GM21515 (cell line): Measurements from ENCODE around the gene FKBP5.

ENCODE experiments used
- ATAC-seq: cut with Tn5 transposase; IDR thresholded peaks from one replicate; pipeline ENCODE4 v1.9.1; 2021; ENCODE audit not compliant: unreplicated experiment

The FKBP5 gene

DNA sequence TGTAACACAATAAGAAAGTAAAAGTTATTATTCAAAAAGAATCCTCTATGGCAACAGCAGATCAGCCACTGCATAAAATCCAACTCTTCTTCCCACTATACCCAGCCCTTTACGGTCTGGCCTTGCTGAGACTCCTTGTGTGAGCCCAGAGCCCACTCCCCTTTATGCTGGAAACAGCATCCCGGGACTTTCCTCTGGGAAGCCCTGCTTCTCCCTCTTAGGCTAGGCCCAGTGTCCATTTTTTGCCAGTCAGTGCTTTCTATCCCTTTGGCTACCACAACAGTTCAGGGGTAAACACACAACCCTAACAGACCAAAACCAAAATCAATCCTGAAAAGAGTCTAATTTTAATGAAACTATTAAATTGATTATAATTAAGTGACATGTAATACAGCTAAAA, 20.6 kb downstream of the FKBP5 start:
- ATAC-seq = no peak

GRCh38 chr6:35665573-35665972, 23.1 kb downstream of the FKBP5 start:
- no peak for ATAC-seq

DNA sequence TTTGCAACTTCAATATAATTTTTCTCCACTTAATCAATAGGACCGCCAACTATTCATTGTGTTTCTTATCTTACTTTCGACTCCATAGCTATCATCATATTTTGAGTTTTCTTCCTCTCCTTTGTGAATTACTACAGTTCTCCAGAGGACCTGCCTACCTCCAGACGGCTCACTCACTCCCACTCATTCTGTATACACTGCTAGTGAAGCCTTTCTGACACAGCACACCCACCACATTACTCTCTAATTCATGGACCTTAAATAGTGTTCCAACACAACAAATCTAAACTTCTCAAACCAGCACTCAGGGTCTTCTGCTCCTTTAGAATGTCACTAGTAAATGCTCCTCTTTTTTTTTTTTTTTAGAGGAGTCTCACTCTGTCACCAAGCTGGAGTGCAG, 23.8 kb downstream of the FKBP5 start:
- ATAC-seq = no peak

DNA sequence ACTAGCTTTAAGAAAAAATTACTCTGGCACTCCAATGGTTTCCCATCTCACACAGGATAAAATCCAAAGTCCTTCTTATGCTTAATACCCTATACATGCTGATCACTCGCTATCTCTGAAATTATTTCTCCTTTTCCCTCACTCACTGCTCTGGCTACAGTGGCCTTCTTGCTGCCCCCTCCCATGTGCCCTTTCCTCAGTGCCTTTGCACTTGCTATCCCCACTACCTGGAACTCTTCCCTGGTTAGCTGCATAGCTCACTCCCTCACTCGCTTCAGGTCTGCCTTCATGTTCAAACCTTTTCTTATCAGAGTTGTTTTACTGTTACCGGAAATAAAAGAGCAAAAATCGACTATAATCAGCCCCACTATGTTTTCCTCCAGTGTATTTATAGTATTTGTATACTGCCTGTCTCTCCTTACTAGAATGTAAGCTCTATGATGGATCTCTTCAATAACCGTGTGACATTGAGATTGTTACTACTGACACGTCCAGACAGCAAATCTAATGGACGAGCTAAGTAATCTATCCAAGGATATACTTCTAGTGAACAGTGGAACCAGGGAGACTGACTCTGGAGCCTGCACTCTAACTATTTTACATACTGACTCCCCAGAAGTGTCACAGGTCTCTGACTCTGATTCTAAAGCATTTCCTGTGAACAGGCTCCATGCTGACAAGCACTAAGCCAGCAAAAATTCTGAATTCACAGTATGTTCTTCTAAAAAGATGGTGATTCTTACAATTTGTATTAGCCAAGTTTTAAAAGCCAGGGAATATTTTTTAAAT, 25.1 kb downstream of the FKBP5 start:
- no peak for ATAC-seq

GRCh38 chr6:35662999-35663398, 25.7 kb downstream of the FKBP5 start:
- no peak for ATAC-seq

GRCh38 chr6:35654883-35655282, 33.8 kb downstream of the FKBP5 start:
- ATAC-seq = no peak

DNA sequence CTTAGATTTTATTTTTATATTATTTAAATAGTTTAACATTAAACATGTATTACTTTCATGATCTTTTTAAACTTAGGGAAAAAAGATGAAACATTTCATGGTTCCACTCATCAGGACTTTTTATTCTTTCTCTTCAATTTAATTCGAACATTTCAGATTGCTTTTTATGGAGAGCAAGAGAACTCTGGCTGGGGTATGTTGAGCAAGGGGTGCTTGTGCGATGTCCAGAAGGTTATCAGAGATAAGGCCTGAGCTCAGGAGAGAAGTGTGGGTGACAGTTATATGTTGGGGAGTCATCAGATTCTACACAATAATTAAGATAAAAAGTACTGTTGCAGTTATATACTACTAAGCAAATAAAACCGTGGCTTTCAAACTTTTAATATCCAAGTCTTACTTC, 37.5 kb downstream of the FKBP5 start:
- no peak for ATAC-seq

DNA sequence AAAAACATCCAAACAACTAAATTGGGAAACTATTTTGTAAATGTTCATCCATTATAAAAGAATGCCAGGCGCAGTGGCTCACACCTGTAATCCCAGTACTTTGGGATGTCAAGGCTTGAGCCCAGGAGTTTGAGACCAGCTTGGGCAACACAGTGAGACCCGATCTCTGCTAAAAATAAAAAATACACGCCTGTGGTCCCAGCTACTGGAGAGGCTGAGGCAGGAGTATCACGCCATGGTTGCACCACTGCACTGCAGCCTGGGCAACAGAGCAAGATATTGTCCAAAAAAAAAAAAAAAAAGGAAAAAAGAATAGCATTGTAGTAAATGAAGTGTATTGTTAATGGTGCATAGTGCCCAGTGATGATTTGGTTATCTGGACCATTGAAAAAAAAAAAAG, 38.7 kb downstream of the FKBP5 start:
- no peak for ATAC-seq

DNA sequence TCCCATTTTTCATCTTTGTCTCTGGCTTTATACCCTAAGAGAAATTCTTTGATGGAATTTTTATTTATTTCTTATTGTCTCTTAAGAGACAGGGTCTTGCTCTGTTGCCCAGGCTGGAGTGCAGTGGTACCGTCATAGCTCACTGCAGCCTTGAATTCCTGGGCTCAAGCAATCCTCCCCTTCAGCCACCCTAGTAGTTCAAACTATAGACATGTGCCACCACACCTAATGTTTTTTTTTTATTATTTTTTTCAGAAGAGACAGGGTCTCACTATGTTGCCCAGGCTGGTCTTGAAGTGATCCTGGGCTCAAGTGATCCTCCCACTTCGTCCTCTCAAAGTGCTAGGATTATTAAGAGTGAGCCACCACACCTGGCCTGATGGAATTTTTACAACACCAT, 40.5 kb downstream of the FKBP5 start:
- ATAC-seq = no peak

- ATAC-seq = no peak
Observed at GRCh38 chr6:35647400-35647799, 41.3 kb downstream of the FKBP5 start.

- ATAC-seq = no peak
Observed at GRCh38 chr6:35643162-35643535, 45.6 kb downstream of the FKBP5 start.

DNA sequence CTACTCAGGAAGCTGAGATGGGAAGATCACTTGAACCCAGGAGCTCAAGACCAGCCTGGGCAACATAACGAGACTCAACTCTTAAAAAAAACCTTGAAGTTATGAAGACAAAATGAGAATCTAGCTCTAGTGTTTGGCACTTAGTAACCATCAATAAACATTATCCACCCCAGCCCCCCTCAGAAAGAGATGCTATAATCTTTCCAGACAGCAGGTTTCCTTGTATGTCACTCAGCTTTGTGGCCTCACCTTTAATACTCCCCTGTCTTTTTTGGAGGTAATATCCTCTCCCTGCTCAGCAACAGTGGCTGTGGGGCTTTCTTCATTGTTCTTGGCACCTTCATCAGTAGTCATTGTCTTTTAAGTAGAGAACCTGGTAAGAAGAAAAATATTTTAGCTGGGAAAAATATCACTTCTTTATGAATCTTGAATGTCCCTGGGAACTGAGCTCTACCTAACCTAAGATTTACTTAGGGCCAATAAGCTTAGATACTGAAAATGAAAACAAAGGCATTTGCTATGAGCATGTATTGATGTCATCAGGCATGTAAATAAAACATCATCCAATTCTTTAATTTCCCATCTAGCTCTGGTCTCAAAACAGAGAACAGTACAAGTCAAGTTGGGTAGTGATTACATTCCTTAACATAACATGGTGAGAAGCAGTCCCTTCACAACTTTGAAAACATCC, 46.1 kb downstream of the FKBP5 start:
- ATAC-seq = no peak

DNA sequence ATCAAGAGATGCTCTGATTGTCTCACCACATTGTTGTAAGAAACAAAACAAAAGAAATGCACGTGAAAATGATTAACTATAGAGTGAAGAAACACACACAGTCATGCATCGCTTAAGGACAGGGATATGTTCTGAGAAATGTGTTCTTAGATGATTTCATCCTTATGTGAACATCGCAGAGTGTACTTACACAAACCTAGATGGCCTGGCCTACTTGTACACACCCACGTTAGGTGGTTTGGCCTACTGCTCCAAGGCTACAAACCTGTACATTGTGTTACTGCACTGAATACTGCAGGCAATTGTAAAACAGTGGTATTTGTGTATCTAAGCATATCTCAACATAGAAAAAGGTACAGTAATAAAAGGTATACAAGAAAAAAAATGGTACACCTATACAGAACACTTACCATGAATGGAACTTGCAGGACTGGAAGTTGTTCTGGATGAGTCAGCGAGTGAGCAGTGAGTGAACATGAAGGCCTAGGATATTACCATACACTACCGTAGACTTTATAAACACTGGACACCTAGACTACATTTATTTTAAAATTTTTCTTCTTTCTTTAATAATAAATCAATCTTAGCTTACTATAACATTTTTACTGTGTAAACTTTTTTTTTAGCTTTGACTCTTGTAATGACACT, 48.6 kb downstream of the FKBP5 start:
- ATAC-seq = no peak

GRCh38 chr6:35638679-35639078, 50.0 kb downstream of the FKBP5 start:
- no peak for ATAC-seq

DNA sequence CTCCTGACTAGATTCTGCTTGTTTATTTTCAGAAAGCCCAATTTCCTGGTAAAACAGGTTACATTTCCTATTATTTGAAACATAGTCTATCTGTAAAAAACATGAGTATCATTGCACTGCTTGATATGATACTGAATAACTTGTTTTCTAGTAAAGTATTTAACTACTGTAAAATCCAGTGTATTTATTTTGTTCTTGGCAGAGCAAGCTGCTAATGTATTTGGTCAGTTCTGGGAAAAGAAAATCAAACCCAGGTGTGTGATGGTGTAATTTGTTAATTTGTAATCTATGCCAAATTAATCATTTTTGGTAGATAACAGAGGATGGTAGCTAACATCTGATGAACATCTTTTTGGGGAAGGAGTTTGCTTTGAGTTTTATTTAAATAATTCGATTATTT, 50.8 kb downstream of the FKBP5 start:
- ATAC-seq = no peak

DNA sequence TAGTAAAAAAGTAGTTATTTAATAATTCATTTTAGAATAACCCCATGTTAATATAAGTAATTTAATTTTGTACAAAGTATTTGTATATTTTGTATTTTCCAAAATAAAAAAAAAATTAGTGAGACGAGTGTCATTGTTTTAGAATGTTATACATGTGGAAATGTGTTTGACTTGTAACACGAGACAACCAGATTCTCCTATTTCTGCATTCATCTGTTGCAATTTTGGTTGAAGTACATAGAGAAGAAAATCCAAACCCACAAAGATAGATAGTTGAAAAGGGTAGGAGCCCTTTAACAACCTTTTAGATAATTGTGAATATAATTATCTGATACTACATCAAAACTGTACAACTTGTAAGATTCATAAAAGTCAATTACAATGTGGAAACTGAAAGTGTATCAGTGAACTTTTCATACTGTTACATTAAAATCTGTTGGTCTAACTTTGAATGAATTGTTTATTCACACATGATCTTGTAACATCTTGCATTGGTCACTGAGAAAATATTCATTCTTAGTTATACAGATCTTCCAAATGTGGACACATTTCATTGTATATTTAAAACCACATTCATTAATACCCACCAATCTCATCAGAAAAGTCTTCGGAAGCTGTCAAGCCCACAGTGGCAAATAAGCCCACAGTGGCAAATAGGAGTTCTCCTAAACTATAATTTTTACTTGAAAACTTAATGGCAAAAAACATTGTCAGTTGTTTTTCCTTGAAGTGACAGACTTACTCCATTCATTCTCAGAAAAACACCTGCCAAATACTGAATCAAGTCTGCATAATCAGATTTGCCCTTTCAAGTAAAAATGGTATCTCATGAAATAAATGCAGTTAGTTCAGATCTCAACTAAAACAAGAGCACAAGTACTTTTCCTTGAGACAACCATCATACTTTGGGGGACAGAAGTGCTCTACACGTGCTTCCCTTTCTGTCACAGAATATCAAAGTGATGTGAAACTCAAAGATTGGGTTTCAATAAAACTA, 52.8 kb downstream of the FKBP5 start:
- no peak for ATAC-seq

GRCh38 chr6:35634316-35634715, 54.4 kb downstream of the FKBP5 start:
- no peak for ATAC-seq

DNA sequence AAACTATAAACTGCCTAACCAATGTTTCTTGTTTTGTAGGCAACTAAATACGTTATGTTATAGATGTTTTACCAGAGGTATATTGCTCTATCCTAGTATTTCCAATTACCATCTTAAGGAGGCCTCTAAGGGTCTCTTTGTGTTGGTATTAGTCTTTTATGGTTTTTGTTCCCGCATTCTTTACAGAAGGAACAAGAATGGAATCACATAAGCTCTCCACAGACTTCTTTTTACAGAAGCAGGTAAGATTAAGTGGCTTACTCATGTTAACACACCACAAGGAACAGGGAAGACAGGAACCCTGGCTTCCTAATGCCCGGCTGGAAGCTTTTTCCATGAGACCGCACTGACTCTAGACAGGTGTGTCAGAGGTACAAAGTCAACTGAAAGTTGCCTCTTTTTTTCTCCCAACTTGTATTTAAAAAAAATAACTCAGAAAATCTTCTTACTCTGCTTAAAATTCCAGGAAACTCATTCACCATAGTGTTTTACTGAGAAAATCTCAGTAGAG, 55.1 kb downstream of the FKBP5 start:
- ATAC-seq = no peak

GRCh38 chr6:35629876-35630378, 58.8 kb downstream of the FKBP5 start:
- ATAC-seq = no peak

GRCh38 chr6:35626401-35626800, 62.3 kb downstream of the FKBP5 start:
- no peak for ATAC-seq
